ENCODE results near the gene ADD1.

GRCh38 chr4:2914256-2915126 lies 70.8 kb downstream of the ADD1 start:
- TF ChIP-seq CTCF (conservative IDR thresholded peaks at IDR 0.05 in 1 of 2, IDR thresholded peaks at IDR 0.05 in 1 of 2; ENCODE audit: low read depth in 1 of 2, low read length in 2 of 2), result no peak
- no peak for TF ChIP-seq EZH2 (IDR thresholded peaks at IDR 0.05; ENCODE audit: low read length, missing control alignments)

All from fibroblast of lung (primary cell).